GM19099 (cell line): ENCODE data around the gene CNKSR3.

ENCODE experiments used
- POLR2A ChIP-seq: IDR thresholded peaks from 3 replicates; pipeline ENCODE4 v1.6.1; 2011; ENCODE audit warnings: low read depth; ENCODE audit not compliant: insufficient read length; ENCODE audit errors: extremely low read depth

The CNKSR3 gene

GRCh38 chr6:154509421-154510143 is 903 bp downstream of the CNKSR3 start:
- TF ChIP-seq POLR2A: no peak

- no peak for TF ChIP-seq POLR2A
These were observed 1.7 kb downstream of the CNKSR3 start for GRCh38 chr6:154508573-154509375.

- no peak for TF ChIP-seq POLR2A
These were observed 3.2 kb downstream of the CNKSR3 start for GRCh38 chr6:154506991-154507898.

- TF ChIP-seq POLR2A: no peak
These were observed 3.9 kb downstream of the CNKSR3 start for GRCh38 chr6:154506582-154506981.

GRCh38 chr6:154506108-154506507 is 4.4 kb downstream of the CNKSR3 start:
- no peak for TF ChIP-seq POLR2A

DNA sequence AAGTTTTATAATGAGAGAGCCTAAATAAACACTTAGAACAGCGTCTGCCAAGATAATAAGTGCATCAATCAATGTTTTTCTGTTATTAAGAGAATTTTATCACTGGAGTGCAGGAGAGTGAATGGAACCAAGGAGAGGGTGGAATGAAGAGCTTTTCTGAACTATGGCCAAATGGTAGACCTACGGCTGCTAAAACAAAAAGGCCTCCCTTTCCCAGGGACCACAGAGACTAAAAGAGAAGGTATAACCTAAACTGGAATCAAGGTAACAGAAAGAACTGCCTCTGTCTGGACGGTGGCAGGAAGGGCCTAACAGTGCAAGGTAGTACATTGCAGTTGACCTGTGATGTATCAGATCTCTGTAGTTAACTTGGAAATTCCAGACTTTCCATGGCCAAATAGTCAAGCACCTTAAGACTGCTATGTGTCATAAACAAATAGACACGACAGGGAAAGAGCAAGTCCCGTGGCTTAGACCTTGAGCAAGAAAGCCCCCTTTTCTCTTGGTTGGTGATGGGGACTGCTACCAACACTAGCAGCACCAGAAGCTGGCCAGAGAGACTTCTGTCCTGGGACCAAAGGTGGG is 5.5 kb downstream of the CNKSR3 start:
- TF ChIP-seq POLR2A: no peak

DNA sequence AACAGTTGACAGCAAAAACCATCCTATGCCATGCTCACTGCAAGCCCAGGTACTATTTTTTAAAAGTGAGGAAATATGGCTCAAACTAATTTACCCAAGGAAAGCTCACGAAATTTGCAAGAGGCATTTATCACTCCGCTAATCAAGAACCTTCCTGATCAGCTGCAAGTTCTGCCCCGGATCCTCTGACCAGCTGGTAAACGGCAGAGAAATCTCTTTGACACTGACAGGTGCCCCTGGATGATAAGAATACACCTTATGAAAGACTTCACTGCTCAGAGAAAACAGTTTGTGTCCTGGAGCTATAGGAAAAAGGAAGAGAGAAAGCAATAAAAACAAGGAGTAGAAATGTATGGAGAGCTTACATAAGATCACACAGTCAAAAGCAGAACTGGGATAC is 6.4 kb downstream of the CNKSR3 start:
- no peak for TF ChIP-seq POLR2A

DNA sequence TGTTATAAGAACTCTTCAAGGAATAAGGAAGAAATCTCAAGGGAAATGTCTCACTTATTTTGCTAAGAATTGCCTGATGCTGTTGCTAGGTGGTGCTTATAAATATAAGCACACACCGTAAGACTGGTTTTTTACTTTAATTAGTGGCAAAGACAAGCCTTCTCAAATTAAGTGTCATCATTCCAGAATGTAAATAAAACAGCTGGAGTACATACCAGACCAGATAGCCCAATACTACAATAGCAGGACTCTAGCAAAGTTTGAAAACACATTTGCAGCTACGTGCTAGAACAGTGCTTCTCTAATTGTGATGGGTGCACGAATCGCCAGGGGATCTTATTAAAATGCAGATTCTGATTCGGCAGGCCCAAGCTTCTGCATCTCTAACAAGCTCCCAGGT is 6.8 kb downstream of the CNKSR3 start:
- no peak for TF ChIP-seq POLR2A

DNA sequence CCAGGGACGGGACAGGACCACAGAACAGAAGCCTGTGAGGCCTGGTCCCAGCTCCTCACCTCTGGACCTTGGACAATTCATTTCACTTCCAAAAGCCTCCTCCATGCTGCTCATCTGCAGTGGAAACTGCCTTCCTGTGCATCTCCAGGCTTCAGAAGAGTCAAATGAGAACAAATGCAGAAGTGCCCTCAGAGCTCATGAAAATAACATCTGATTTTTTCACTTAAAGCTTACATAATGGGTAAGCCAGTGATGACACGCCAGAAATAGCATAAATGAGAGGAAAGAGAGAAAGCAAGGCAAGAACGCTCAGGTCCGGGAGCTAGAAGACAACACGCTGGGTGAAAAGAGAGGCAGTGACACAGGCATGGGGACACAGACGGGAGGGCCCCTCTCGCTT is 7.9 kb downstream of the CNKSR3 start:
- TF ChIP-seq POLR2A: no peak

GRCh38 chr6:154501578-154501868 is 9.0 kb downstream of the CNKSR3 start:
- no peak for TF ChIP-seq POLR2A

DNA sequence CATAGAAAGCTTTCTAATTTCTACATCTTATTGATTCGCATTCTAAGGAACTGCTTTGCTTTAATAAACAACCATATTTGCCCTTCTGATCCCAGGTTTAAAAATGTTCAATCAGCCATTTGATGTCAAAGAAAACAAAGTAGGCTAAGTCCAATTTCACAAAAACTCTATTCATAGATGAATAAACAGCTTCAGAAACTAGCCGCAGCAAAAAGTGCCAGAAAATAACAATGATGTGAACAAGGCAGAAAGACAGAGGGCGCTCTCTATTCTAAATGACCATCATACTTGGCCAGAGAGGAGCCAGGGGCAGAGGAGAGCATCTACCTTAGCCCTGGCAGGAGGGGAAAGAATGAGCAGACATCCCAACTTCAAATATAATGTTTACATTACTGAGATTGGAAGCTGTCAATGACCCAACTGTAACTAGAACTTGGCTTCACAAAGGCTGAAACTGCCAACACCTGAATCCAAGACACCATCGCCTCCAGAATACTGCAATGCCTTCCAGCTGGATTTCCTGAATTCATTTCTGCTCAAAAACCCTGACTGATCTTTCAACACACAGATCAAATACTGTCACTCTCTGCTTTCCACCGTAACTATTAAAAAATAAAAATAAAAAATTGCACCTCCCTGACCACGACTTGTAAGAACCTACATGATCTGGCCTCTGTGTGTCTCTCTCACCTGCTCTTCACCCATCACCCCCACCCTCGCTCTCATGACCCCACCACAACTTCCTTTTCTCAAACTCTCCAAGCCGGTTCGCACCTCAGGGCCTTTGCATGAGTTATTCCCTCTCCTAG is 9.5 kb downstream of the CNKSR3 start:
- TF ChIP-seq POLR2A: no peak

GRCh38 chr6:154499855-154500589 is 10.5 kb downstream of the CNKSR3 start:
- no peak for TF ChIP-seq POLR2A

DNA sequence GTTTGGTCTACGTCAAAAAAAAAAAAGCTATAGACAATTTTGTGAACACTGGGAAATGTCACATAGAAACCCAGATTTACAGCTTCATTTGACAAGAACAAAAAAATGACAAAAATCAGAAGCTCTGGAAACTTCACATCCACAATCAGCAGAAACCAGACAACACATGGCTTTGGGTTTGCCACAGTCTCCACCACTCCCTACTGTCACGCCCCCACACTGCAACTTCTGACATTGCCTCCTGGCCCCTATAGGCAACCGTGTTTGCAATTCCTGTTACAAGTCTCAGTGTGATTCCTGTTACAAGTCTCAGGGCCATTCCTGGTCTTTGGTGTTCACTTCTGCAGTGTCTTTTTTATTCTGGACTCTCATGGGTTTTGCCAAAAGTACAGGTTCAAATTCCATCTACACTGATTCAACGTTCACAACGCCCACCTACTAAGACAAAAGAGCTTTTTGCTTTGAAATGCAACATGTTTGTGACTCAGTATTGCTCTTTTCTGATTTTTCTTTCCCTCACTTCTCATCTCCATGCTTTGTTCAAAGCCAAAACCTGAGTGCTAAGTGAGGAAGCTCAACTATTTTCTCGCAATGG is 12.0 kb downstream of the CNKSR3 start:
- no peak for TF ChIP-seq POLR2A
